Endodermal cell (in vitro differentiated cells): ENCODE results near the gene BSCL2. TPM values are rescaled to one million over a fixed set of nuclear protein-coding genes. Genes with fewer than 3 reads are reported as not detected.
"Not testable (repeated sequence)": the region's sequence is repeated elsewhere in the genome, so short reads cannot be mapped to it uniquely, and the experiment has no call there.

Experiments used
- DNase-seq: peaks from one replicate; pipeline ENCODE4 v3.0.0-alpha.2; 2017
- H3K27ac ChIP-seq: 2 replicates; pipeline ENCODE4 v1.5.1; 2013; ENCODE audit warnings: mild to moderate bottlenecking, low read depth, low read length, moderate library complexity
- H3K27me3 ChIP-seq: 2 replicates; pipeline ENCODE4 v1.6.1; 2013; ENCODE audit warnings: mild to moderate bottlenecking, low read length, moderate library complexity; ENCODE audit not compliant: insufficient read depth, control insufficient read depth, poor library complexity, severe bottlenecking
- H3K36me3 ChIP-seq: 2 replicates; pipeline ENCODE4 v1.7.0; 2013; ENCODE audit warnings: mild to moderate bottlenecking, low read length, moderate library complexity; ENCODE audit not compliant: control insufficient read depth, insufficient read depth
- H3K4me1 ChIP-seq: one replicate; pipeline ENCODE4 v1.7.0; 2013; ENCODE audit warnings: low read length; ENCODE audit not compliant: control insufficient read depth, insufficient read depth
- H3K4me3 ChIP-seq: 2 replicates; pipeline ENCODE4 v1.5.1; 2013; ENCODE audit warnings: mild to moderate bottlenecking, low read length, moderate library complexity
- H3K9ac ChIP-seq: 2 replicates; pipeline ENCODE4 v1.6.1; 2013; ENCODE audit warnings: mild to moderate bottlenecking, low read length, moderate library complexity; ENCODE audit not compliant: poor library complexity, severe bottlenecking; ENCODE audit errors: extremely low read depth
- H3K9me3 ChIP-seq: 2 replicates; pipeline ENCODE4 v1.6.1; 2013; ENCODE audit warnings: mild to moderate bottlenecking, low read length, moderate library complexity; ENCODE audit not compliant: control insufficient read depth
- H3K27ac Mint-ChIP-seq: 2 replicates; pipeline ENCODE4 v1.8.0; 2020; ENCODE audit warnings: mixed read lengths
- H3K27me3 Mint-ChIP-seq: 2 replicates; pipeline ENCODE4 v1.8.0; 2021; ENCODE audit warnings: mild to moderate bottlenecking, mixed read lengths; ENCODE audit not compliant: insufficient read depth
- H3K36me3 Mint-ChIP-seq: 2 replicates; pipeline ENCODE4 v1.8.0; 2020; ENCODE audit warnings: low read depth, mixed read lengths
- H3K4me1 Mint-ChIP-seq: 2 replicates; pipeline ENCODE4 v1.8.0; 2020; ENCODE audit warnings: mixed read lengths
- H3K4me3 Mint-ChIP-seq: 2 replicates; pipeline ENCODE4 v1.8.0; 2020; ENCODE audit warnings: mild to moderate bottlenecking, moderate library complexity, mixed read lengths
- H3K9me3 Mint-ChIP-seq: 2 replicates; pipeline ENCODE4 v1.8.0; 2020; ENCODE audit warnings: mild to moderate bottlenecking, mixed read lengths
- CTCF ChIP-seq: fragments of 200-600 bp; sonication (generic); conservative IDR thresholded peaks from 2 replicates; pipeline ENCODE4 v1.5.0; 2021; ENCODE audit warnings: antibody characterized with exemption, mild to moderate bottlenecking
- WGBS, 2 experiments: methylation state at CpG; one replicate each; pipeline versions ENCODE4 v1.1.5 to v1.1.7; 2013; ENCODE audit warnings: missing lambda C conversion rate in 2 of 2, mixed read lengths in 1 of 2; ENCODE audit not compliant: insufficient coverage in 1 of 2, insufficient read length in 1 of 2; 5-methylcytosine and 5-hydroxymethylcytosine counted together
- total RNA-seq, 2 donors: library from RNA; stranded (reverse); fragmentation: NEBNext Ultra II Directional in 1 of 2; extraction: Animal tissue kit (Norgen Biotek cat#: 25700) in 1 of 2; gene quantifications; 2 replicates in 1 of 2; 3 replicates in 1 of 2; pipeline ENCODE4 v1.2.1, GENCODE V29; 2021

The BSCL2 gene
- total RNA-seq, 2 donors from 2014 or later: 68.6 to 77.2 TPM

- WGBS, 2 experiments: 81 to 82% methylated on average over 12 to 14 of the region's 14 CpGs
- Histone ChIP-seq H3K9ac (no peak overlapping the region), H3K27ac (no peak overlapping the region), H3K4me3 (no peak overlapping the region), H3K27me3 (no peaks in the 10 kb centered on the region), H3K36me3 (peaks cover 46% of the 10 kb centered on the region), H3K4me1 (no peaks in the 10 kb centered on the region), H3K9me3 (no peaks in the 10 kb centered on the region)
- peak; percentile 92 for TF ChIP-seq CTCF
- no peak overlapping the region for H3K4me3 Mint-ChIP-seq
- H3K9me3 Mint-ChIP-seq: no peaks in the 10 kb centered on the region
- H3K36me3 Mint-ChIP-seq: peaks cover 54% of the 10 kb centered on the region
- no peaks in the 10 kb centered on the region for H3K4me1 Mint-ChIP-seq
- H3K27me3 Mint-ChIP-seq: no peaks in the 10 kb centered on the region
- H3K27ac Mint-ChIP-seq: peak overlapping the region; percentile 76
- DNase-seq: peak; percentile 93
Measured at GRCh38 chr11:62694455-62695167, 12.6 kb downstream of the BSCL2 start.

GRCh38 chr11:62693624-62694023 is 13.6 kb downstream of the BSCL2 start:
- H3K27ac Mint-ChIP-seq: not testable (repeated sequence)

GRCh38 chr11:62689421-62690183 is 17.6 kb downstream of the BSCL2 start, which contains the start of gene LRRN4CL:
LRRN4CL (minus strand) TSS chr11:62689530; CDS start chr11:62688508, 1,022 bp downstream.
- no peak within 1 kb of the TSS for H3K4me3 ChIP-seq
- no peak for TF ChIP-seq CTCF
- H3K27ac ChIP-seq: peak within 1 kb of the TSS; percentile 24
- Mint-ChIP-seq H3K27me3 (peaks cover 8% of the 10 kb centered on the region), H3K9me3 (no peaks in the 10 kb centered on the region), H3K27ac (peak within 1 kb of the TSS; percentile 36), H3K4me1 (peaks cover 5% of the 10 kb centered on the region), H3K36me3 (peaks cover 36% of the 10 kb centered on the region), H3K4me3 (peak within 1 kb of the TSS; percentile 13)
- peaks cover 37% of the 10 kb centered on the region for H3K36me3 ChIP-seq
- no peaks in the 10 kb centered on the region for H3K9me3 ChIP-seq
- H3K27me3 ChIP-seq: no peaks in the 10 kb centered on the region
- no peak for DNase-seq
- H3K9ac ChIP-seq: no peak within 1 kb of the TSS
- WGBS, 2 experiments: 92 to 95% methylated on average over 4 to 11 of the region's 11 CpGs
- H3K4me1 ChIP-seq: no peaks in the 10 kb centered on the region

More at GRCh38 chr11:62693624-62694023, 13.6 kb downstream of the BSCL2 start:
- 97% methylated on average over 1 of the region's 4 CpGs; no CpG with 5 or more reads in 1 of the 2 experiments for WGBS, 2 experiments
- not testable (repeated sequence) for H3K9ac ChIP-seq, H3K27me3 Mint-ChIP-seq, DNase-seq, H3K9me3 ChIP-seq, H3K4me3 ChIP-seq, H3K9me3 Mint-ChIP-seq, H3K4me1 Mint-ChIP-seq, H3K4me3 Mint-ChIP-seq, H3K4me1 ChIP-seq, H3K27ac ChIP-seq, H3K27me3 ChIP-seq
- peaks cover 42% of the 10 kb centered on the region for H3K36me3 ChIP-seq
- H3K36me3 Mint-ChIP-seq: peaks cover 50% of the 10 kb centered on the region
